22Rv1 (cell line): Measurements from ENCODE around the gene UBE2J1.

Experiments used
- CTCF ChIP-seq: fragments of 450-650 bp; IDR thresholded peaks from 2 replicates; pipeline ENCODE4 v1.5.1; 2017; ENCODE audit warnings: mild to moderate bottlenecking
- ZFX ChIP-seq: fragments of 450-650 bp; IDR thresholded peaks from 2 replicates; pipeline ENCODE4 v1.6.1; 2017; ENCODE audit warnings: antibody characterized with exemption, borderline replicate concordance

GRCh38 chr6:89321131-89321970 lies 31.2 kb downstream of the UBE2J1 start:
- TF ChIP-seq CTCF (no peak), ZFX (no peak)
